GM23338 (cell line): ENCODE data around the gene EPHA5.

Experiments used
- CREB1 ChIP-seq: fragments of 250-450 bp; sonication (Bioruptor Pico); IDR thresholded peaks from 2 replicates; pipeline ENCODE4 v1.5.0; 2020; ENCODE audit warnings: low read depth, mild to moderate bottlenecking, moderate library complexity
- EZH2phosphoT487 ChIP-seq: fragments of 200-600 bp; sonication (generic); IDR thresholded peaks from one replicate; pipeline ENCODE4 v1.8.1; 2018; ENCODE audit warnings: antibody characterized with exemption; ENCODE audit not compliant: unreplicated experiment
- TF ChIP-seq, protein P1 (sequence below), 2 experiments: fragments of 200-600 bp in 1 of 2; sonication (generic) in 1 of 2; conservative IDR thresholded peaks; 2 replicates each; pipeline versions ENCODE4 v1.5.1 to v1.6.1; 2016 to 2017; ENCODE audit warnings: antibody characterized with exemption in 2 of 2, low read depth in 2 of 2, mild to moderate bottlenecking in 2 of 2, moderate library complexity in 1 of 2

DNA sequence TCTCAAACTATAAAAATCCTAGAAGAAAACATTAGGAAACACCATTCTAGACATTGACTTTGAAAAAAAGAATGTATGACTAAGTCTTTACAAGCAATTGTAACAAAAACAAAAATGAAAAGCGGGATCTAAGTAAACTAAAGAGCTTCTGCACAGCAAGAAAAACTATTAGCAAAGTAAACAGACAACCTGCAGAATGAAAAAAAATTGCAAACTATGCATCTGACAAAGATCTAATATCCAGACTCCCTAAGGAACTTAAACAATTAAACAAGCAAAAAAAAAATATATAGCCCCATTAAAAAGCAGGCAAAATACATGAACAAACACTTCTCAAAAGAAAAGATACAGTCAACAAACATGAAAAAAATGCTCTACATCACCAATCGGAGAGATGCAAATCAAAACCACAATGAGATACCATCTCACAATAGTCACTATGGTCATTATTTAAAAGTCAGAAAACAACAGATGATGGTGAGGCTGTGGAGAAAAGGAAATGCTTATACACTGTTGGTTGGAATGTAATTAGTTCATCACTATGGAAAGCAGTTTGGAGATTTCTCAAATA, 168.1 kb downstream of the EPHA5 start:
- TF ChIP-seq, protein P1, sequence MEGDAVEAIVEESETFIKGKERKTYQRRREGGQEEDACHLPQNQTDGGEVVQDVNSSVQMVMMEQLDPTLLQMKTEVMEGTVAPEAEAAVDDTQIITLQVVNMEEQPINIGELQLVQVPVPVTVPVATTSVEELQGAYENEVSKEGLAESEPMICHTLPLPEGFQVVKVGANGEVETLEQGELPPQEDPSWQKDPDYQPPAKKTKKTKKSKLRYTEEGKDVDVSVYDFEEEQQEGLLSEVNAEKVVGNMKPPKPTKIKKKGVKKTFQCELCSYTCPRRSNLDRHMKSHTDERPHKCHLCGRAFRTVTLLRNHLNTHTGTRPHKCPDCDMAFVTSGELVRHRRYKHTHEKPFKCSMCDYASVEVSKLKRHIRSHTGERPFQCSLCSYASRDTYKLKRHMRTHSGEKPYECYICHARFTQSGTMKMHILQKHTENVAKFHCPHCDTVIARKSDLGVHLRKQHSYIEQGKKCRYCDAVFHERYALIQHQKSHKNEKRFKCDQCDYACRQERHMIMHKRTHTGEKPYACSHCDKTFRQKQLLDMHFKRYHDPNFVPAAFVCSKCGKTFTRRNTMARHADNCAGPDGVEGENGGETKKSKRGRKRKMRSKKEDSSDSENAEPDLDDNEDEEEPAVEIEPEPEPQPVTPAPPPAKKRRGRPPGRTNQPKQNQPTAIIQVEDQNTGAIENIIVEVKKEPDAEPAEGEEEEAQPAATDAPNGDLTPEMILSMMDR (conservative IDR thresholded peaks at IDR 0.05; ENCODE audit: low read depth in 2 of 2) = no peak
- TF ChIP-seq CREB1 (CRISPR knock-in tag) (no peak), EZH2phosphoT487 (no peak)
